IMR-90 (cell line): ENCODE data around the gene BGLAP. TPM values are rescaled to one million over a fixed set of nuclear protein-coding genes. Genes with fewer than 3 reads are reported as not detected.

Source experiments
- ATAC-seq: fragments of 200-7000 bp; cut with Tn5 transposase; 2 replicates; pipeline ENCODE4 v1.9.1; 2020; ENCODE audit warnings: low read depth, mild to moderate bottlenecking, moderate library complexity
- BruUV-seq: library from RNA; stranded (reverse); fragments of 400-500 nt; replicated peaks from 2 replicates; lab custom pipeline; 2021; lab: Mats Ljungman, UMichigan
- CTCF ChIA-PET: fragments of 300-600 bp; formaldehyde crosslinking; extraction: SDS; loops from one replicate; lab custom pipeline; 2021; ENCODE audit warnings: antibody characterized with exemption; lab: Yijun Ruan, JAX
- POLR2A ChIA-PET: fragments of 300-600 bp; sonication (Branson Sonifier 250); formaldehyde crosslinking; loops from one replicate; lab custom pipeline; 2022; ENCODE audit warnings: antibody characterized with exemption; ENCODE audit not compliant: unreplicated experiment; lab: Charles Lee
- DNase-seq: peaks from one replicate; pipeline ENCODE4 v3.0.0; 2013
- H2AFZ ChIP-seq: replicated peaks from 2 replicates; pipeline ENCODE3; 2013; ENCODE audit warnings: low read length, mild to moderate bottlenecking; ENCODE audit not compliant: poor library complexity
- H2AK5ac ChIP-seq: 2 replicates; pipeline ENCODE4 v1.6.1; 2013; ENCODE audit warnings: low read depth, low read length, inconsistent platforms
- H2AK9ac ChIP-seq: replicated peaks from 2 replicates; pipeline ENCODE3; 2013; ENCODE audit warnings: mild to moderate bottlenecking, low read depth, low read length, moderate library complexity; ENCODE audit not compliant: poor library complexity
- H2BK120ac ChIP-seq: 2 replicates; pipeline ENCODE4 v1.6.1; 2013; ENCODE audit warnings: low read depth, low read length, inconsistent platforms
- H2BK15ac ChIP-seq: 3 replicates; pipeline ENCODE4 v1.6.1; 2013; ENCODE audit warnings: low read depth, low read length, inconsistent platforms
- H2BK20ac ChIP-seq: 2 replicates; pipeline ENCODE4 v1.6.1; 2013; ENCODE audit warnings: low read depth, mild to moderate bottlenecking, inconsistent platforms, low read length, moderate library complexity
- H2BK5ac ChIP-seq: 2 replicates; pipeline ENCODE4 v1.6.1; 2013; ENCODE audit warnings: mild to moderate bottlenecking, low read depth, low read length, inconsistent platforms; ENCODE audit not compliant: poor library complexity, severe bottlenecking
- H3K14ac ChIP-seq: replicated peaks from 2 replicates; pipeline ENCODE4 v1.6.1; 2013; ENCODE audit warnings: low read depth, low read length, inconsistent platforms
- H3K18ac ChIP-seq: 2 replicates; pipeline ENCODE4 v1.6.1; 2013; ENCODE audit warnings: low read depth, low read length, control low read depth
- H3K23ac ChIP-seq: 2 replicates; pipeline ENCODE4 v1.6.1; 2013; ENCODE audit warnings: low read depth, low read length, inconsistent platforms
- H3K27ac ChIP-seq: 2 replicates; pipeline ENCODE4 v1.5.1; 2013; ENCODE audit warnings: mild to moderate bottlenecking, control low read depth, low read length; ENCODE audit not compliant: insufficient read depth
- H3K27me3 ChIP-seq: 2 replicates; pipeline ENCODE4 v1.6.1; 2013; ENCODE audit warnings: low read length; ENCODE audit not compliant: control insufficient read depth, insufficient read depth
- H3K36me3 ChIP-seq: 2 replicates; pipeline ENCODE4 v1.6.1; 2013; ENCODE audit warnings: low read length, mixed read lengths; ENCODE audit not compliant: control insufficient read depth, insufficient read depth
- H3K4ac ChIP-seq: 2 replicates; pipeline ENCODE4 v1.6.1; 2013; ENCODE audit warnings: low read depth, low read length, inconsistent platforms
- H3K4me1 ChIP-seq: 2 replicates; pipeline ENCODE4 v1.6.1; 2013; ENCODE audit warnings: low read length, mixed read lengths; ENCODE audit not compliant: control insufficient read depth, insufficient read depth
- H3K4me2 ChIP-seq: 2 replicates; pipeline ENCODE4 v1.6.1; 2013; ENCODE audit warnings: low read depth, mild to moderate bottlenecking, control low read depth, low read length, moderate library complexity
- H3K4me3 ChIP-seq: 2 replicates; pipeline ENCODE4 v1.5.1; 2013; ENCODE audit warnings: low read depth, mild to moderate bottlenecking, control low read depth, low read length, moderate library complexity; ENCODE audit not compliant: insufficient read depth
- H3K56ac ChIP-seq: 2 replicates; pipeline ENCODE4 v1.6.1; 2013; ENCODE audit warnings: low read length, inconsistent platforms; ENCODE audit not compliant: insufficient read depth; ENCODE audit errors: extremely low read depth
- H3K79me1 ChIP-seq, 2 experiments: 2 replicates each; pipeline ENCODE4 v1.6.1; 2013; ENCODE audit warnings: low read length in 2 of 2, inconsistent platforms in 1 of 2, low read depth in 1 of 2
- H3K9ac ChIP-seq: 2 replicates; pipeline ENCODE4 v1.6.1; 2013; ENCODE audit warnings: low read depth, low read length, control low read depth
- H3K9me1 ChIP-seq: 2 replicates; pipeline ENCODE4 v1.6.1; 2013; ENCODE audit warnings: low read length, inconsistent platforms; ENCODE audit not compliant: insufficient read depth
- H3K9me3 ChIP-seq: 2 replicates; pipeline ENCODE4 v1.6.1; 2013; ENCODE audit warnings: low read length; ENCODE audit not compliant: control insufficient read depth, insufficient read depth
- H4K20me1 ChIP-seq: 2 replicates; pipeline ENCODE4 v1.6.1; 2013; ENCODE audit warnings: low read length, inconsistent platforms; ENCODE audit not compliant: insufficient read depth
- H4K5ac ChIP-seq: 2 replicates; pipeline ENCODE4 v1.6.1; 2013; ENCODE audit warnings: mild to moderate bottlenecking, low read depth, low read length, control low read depth
- H4K8ac ChIP-seq, 2 experiments: 2 replicates each; pipeline ENCODE4 v1.6.1; 2013; ENCODE audit warnings: low read depth in 2 of 2, low read length in 2 of 2, control low read depth in 1 of 2, inconsistent platforms in 1 of 2
- H4K91ac ChIP-seq: 2 replicates; pipeline ENCODE4 v1.6.1; 2013; ENCODE audit warnings: low read depth, low read length, inconsistent platforms; ENCODE audit not compliant: insufficient read depth
- BHLHE40 ChIP-seq: fragments of 150-350 bp; IDR thresholded peaks from 2 replicates; pipeline ENCODE4 v1.6.1; 2016; ENCODE audit warnings: mild to moderate bottlenecking, low read depth, low read length
- CEBPB ChIP-seq: IDR thresholded peaks from 2 replicates; pipeline ENCODE4 v1.6.1; 2012; ENCODE audit warnings: low read depth, low read length, improper control_type of control experiment
- CHD1 ChIP-seq: IDR thresholded peaks from 2 replicates; pipeline ENCODE4 v1.6.1; 2012; ENCODE audit warnings: low read depth, low read length, improper control_type of control experiment
- FOS ChIP-seq: fragments of 150-350 bp; IDR thresholded peaks from 2 replicates; pipeline ENCODE4 v1.6.1; 2016; ENCODE audit warnings: low read depth, low read length
- MXI1 ChIP-seq: IDR thresholded peaks from 2 replicates; pipeline ENCODE4 v1.6.1; 2012; ENCODE audit warnings: low read depth, mild to moderate bottlenecking, low read length, moderate library complexity, borderline replicate concordance
- NFE2L2 ChIP-seq: fragments of 150-350 bp; IDR thresholded peaks from 2 replicates; pipeline ENCODE4 v1.6.1; 2016; ENCODE audit warnings: low read depth, mild to moderate bottlenecking, low read length
- POLR2A ChIP-seq: IDR thresholded peaks from 2 replicates; pipeline ENCODE4 v1.6.1; 2012; ENCODE audit warnings: mild to moderate bottlenecking, low read depth, low read length
- RCOR1 ChIP-seq: IDR thresholded peaks from 2 replicates; pipeline ENCODE4 v1.6.1; 2012; ENCODE audit warnings: mild to moderate bottlenecking, low read length, improper control_type of control experiment; ENCODE audit not compliant: insufficient replicate concordance
- RFX5 ChIP-seq: IDR thresholded peaks from 2 replicates; pipeline ENCODE4 v1.8.0; 2012; ENCODE audit warnings: low read depth, mild to moderate bottlenecking, low read length, moderate library complexity
- WGBS, 2 experiments: methylation state at CpG; one replicate each; pipeline versions ENCODE4 v1.1.5 to v1.1.7; 2013; ENCODE audit warnings: missing lambda C conversion rate in 2 of 2; ENCODE audit not compliant: insufficient read length in 1 of 2; ENCODE audit errors: extremely low coverage in 2 of 2; 5-methylcytosine and 5-hydroxymethylcytosine counted together
- dilution Hi-C: fragments of 300-500 bp; cut with HindIII; formaldehyde crosslinking; loops from one replicate; pipeline ENCODE4 v1.14.3; 2018; ENCODE audit warnings: low sequenced_read_pairs; ENCODE audit not compliant: unreplicated experiment
- in situ Hi-C: fragments of 300-500 bp; cut with MboI; formaldehyde crosslinking; loops from 3 replicates; pipeline ENCODE4 v1.14.3; 2019; ENCODE audit warnings: low sequenced_read_pairs, inconsistent platforms, mixed read lengths
- intact Hi-C: fragments of 100-400 bp; cut with micrococcal nuclease; formaldehyde crosslinking; loops from 2 replicates; pipeline ENCODE4 v1.10.0; 2022
- polyA plus RNA-seq, 3 experiments: library from polyadenylated mRNA; depleted of rRNA; stranded (reverse); fragments of >200 nt; gene quantifications; 2 replicates each; pipeline ENCODE4 v1.2.3, GENCODE V29; 2012; ENCODE audit warnings: low replicate concordance in 1 of 3
- total RNA-seq: library from RNA; depleted of rRNA; stranded (reverse); fragments of >200 nt; gene quantifications from 2 replicates; pipeline ENCODE4 v1.2.3, GENCODE V29; 2012
- TF ChIP-seq, protein P1 (sequence below): fragments of 150-350 bp; IDR thresholded peaks from 2 replicates; pipeline ENCODE4 v1.6.1; 2017; ENCODE audit warnings: mild to moderate bottlenecking, antibody characterized with exemption, low read length, low read depth
- TF ChIP-seq, protein P2 (sequence below): fragments of 150-350 bp; IDR thresholded peaks from 2 replicates; pipeline ENCODE4 v1.6.1; 2016; ENCODE audit warnings: low read depth, mild to moderate bottlenecking, low read length, moderate library complexity, borderline replicate concordance

The BGLAP gene
- total and polyA plus RNA-seq, 2 of the 4 experiments (the other 2 are of a cell fraction): 0.67 TPM; not detected in 1

DNA sequence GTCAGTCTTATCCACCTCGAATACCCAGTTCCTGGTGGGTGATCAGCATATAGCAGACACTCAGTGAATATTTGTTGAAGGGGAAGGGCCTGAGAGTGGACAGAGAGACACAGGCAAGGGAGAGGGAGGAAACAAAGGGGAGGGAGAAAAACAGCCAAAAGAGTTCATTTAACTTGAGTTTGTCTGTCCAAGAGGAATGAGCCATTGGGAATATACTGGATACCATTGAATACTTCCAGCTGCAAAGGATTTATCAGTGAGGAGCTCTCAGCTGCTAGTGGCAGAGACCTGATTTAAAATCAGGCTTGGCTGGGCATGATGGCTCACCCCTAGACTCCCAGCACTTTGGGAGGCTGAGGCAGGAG, 11.5 kb upstream of the BGLAP start:
- H3K36me3 ChIP-seq: peaks cover 16% of the 10 kb centered on the region
- ChIA-PET CTCF (no interaction called here), POLR2A (no interaction called here)
- no peak overlapping the region for H4K8ac ChIP-seq
- H4K20me1 ChIP-seq: peaks cover 7% of the 10 kb centered on the region; the same call in 1 of the 2 replicates
- no peak overlapping the region for H3K9ac ChIP-seq
- WGBS, 2 experiments: no CpG with 5 or more reads among the region's 1 CpG
- H3K56ac ChIP-seq: no peak overlapping the region
- peaks cover 8 to 20% of the 10 kb centered on the region in 2 experiments for H3K79me1 ChIP-seq
- no peak overlapping the region for H2BK5ac ChIP-seq
- in situ Hi-C loops (no loop called here), dilution Hi-C loops (no loop called here), intact Hi-C loops (no loop called here)
- H3K18ac ChIP-seq: no peak overlapping the region
- H3K27me3 ChIP-seq: no peaks in the 10 kb centered on the region
- H3K14ac ChIP-seq: no peak overlapping the region
- no peaks in the 10 kb centered on the region for H3K9me3 ChIP-seq
- peaks cover 15% of the 10 kb centered on the region for H3K9me1 ChIP-seq
- TF ChIP-seq NFE2L2: no peak
- TF ChIP-seq RCOR1: no peak
- TF ChIP-seq MXI1: no peak
- TF ChIP-seq, protein P1, sequence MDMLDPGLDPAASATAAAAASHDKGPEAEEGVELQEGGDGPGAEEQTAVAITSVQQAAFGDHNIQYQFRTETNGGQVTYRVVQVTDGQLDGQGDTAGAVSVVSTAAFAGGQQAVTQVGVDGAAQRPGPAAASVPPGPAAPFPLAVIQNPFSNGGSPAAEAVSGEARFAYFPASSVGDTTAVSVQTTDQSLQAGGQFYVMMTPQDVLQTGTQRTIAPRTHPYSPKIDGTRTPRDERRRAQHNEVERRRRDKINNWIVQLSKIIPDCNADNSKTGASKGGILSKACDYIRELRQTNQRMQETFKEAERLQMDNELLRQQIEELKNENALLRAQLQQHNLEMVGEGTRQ: no peak
- no peak for TF ChIP-seq POLR2A
- TF ChIP-seq CEBPB: no peak
- TF ChIP-seq FOS: no peak
- no peak for TF ChIP-seq CHD1
- no peak for TF ChIP-seq BHLHE40
- TF ChIP-seq, protein P2, sequence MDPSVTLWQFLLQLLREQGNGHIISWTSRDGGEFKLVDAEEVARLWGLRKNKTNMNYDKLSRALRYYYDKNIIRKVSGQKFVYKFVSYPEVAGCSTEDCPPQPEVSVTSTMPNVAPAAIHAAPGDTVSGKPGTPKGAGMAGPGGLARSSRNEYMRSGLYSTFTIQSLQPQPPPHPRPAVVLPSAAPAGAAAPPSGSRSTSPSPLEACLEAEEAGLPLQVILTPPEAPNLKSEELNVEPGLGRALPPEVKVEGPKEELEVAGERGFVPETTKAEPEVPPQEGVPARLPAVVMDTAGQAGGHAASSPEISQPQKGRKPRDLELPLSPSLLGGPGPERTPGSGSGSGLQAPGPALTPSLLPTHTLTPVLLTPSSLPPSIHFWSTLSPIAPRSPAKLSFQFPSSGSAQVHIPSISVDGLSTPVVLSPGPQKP: no peak
- TF ChIP-seq RFX5: no peak
- DNase-seq (no peak), ATAC-seq (no peak)
- no peak overlapping the region for H2AK9ac ChIP-seq
- H3K4me2 ChIP-seq: no peak overlapping the region
- no peak overlapping the region for H3K4me3 ChIP-seq
- H2BK120ac ChIP-seq: no peak overlapping the region
- no peak overlapping the region for H3K23ac ChIP-seq
- no peak overlapping the region for H2BK15ac ChIP-seq
- H2AFZ ChIP-seq: no peak overlapping the region
- no TSS peak for BruUV-seq
- H3K4ac ChIP-seq: no peak overlapping the region
- no peak overlapping the region for H4K91ac ChIP-seq
- no peak overlapping the region for H4K5ac ChIP-seq
- H3K4me1 ChIP-seq: peaks cover 13% of the 10 kb centered on the region
- no peak overlapping the region for H2AK5ac ChIP-seq
- H2BK20ac ChIP-seq: no peak overlapping the region
- no peak overlapping the region for H3K27ac ChIP-seq
